HCT116 (cell line): ENCODE measurements around the gene RNF148.

ENCODE experiments used
- CBX3 ChIP-seq: IDR thresholded peaks from 2 replicates; pipeline ENCODE4 v1.6.1; 2012; ENCODE audit warnings: low read depth
- RAD21 ChIP-seq: IDR thresholded peaks from 2 replicates; pipeline ENCODE4 v1.6.1; 2012; ENCODE audit warnings: low read depth, mild to moderate bottlenecking
- YY1 ChIP-seq: IDR thresholded peaks from 2 replicates; pipeline ENCODE4 v1.6.1; 2011; ENCODE audit warnings: low read length, low read depth, moderate library complexity, mild to moderate bottlenecking; ENCODE audit not compliant: insufficient replicate concordance; ENCODE audit errors: extremely low read depth
- TF ChIP-seq, protein P1 (sequence below), 3 experiments: fragments of 200-600 bp in 1 of 3; sonication (generic) in 1 of 3; IDR thresholded peaks in 2 of 3; conservative IDR thresholded peaks in 1 of 3; 2 replicates each; pipeline ENCODE4 v1.5.1; 2012 to 2017; ENCODE audit warnings: low read depth in 2 of 3, low read length in 2 of 3, antibody characterized with exemption in 1 of 3, borderline replicate concordance in 1 of 3, control low read depth in 1 of 3, mild to moderate bottlenecking in 1 of 3, mixed read lengths in 1 of 3, mixed run types in 1 of 3, moderate library complexity in 1 of 3; ENCODE audit not compliant: insufficient read depth in 1 of 3

DNA sequence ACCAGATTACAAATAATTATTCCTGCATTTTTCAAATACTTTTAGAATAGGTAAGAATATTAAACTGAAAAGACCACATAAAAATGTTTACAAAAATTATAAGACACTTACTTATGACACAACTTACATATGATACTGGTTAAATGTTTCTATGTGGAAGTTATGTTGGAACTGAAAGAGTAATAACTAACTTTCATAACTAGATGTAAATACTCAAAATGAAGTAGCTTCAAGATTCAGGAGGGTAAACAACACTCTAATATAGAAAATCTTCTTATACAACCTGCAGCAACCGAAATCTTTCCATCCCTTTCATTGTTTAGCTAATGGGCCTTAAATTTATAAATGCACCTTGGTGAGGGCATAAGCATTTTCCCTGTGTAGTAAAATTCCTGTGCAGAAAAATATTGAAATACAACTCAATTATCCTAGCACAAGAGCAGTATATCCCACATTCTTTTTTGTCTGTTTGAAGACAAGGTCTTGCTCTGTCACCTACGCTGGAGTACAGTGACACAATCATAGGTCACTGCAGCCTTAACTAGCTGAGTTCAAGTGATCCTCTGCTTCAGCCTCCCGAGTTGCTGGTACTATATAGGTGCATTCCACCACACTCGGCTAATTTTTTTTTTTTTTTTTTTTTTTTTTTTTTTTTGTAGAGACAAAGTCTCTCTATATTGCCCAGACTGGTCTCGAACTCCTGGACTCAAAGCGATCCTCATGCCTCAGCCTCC lies 14.8 kb upstream of the RNF148 start:
- TF ChIP-seq, protein P1, sequence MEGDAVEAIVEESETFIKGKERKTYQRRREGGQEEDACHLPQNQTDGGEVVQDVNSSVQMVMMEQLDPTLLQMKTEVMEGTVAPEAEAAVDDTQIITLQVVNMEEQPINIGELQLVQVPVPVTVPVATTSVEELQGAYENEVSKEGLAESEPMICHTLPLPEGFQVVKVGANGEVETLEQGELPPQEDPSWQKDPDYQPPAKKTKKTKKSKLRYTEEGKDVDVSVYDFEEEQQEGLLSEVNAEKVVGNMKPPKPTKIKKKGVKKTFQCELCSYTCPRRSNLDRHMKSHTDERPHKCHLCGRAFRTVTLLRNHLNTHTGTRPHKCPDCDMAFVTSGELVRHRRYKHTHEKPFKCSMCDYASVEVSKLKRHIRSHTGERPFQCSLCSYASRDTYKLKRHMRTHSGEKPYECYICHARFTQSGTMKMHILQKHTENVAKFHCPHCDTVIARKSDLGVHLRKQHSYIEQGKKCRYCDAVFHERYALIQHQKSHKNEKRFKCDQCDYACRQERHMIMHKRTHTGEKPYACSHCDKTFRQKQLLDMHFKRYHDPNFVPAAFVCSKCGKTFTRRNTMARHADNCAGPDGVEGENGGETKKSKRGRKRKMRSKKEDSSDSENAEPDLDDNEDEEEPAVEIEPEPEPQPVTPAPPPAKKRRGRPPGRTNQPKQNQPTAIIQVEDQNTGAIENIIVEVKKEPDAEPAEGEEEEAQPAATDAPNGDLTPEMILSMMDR (IDR thresholded peaks at IDR 0.05 in 2 of 3, conservative IDR thresholded peaks at IDR 0.05 in 1 of 3; ENCODE audit: borderline replicate concordance in 1 of 3, insufficient read depth in 1 of 3, low read depth in 2 of 3, low read length in 2 of 3): no peak
- no peak for TF ChIP-seq RAD21
- no peak for TF ChIP-seq YY1
- TF ChIP-seq CBX3: no peak
